Measurements from ENCODE around the gene SAMMSON. TPM values are rescaled to one million over a fixed set of nuclear protein-coding genes. Genes with fewer than 3 reads are reported as not detected.

Gene SAMMSON
- total RNA-seq, 2 experiments from 2014 or later: not detected

DNA sequence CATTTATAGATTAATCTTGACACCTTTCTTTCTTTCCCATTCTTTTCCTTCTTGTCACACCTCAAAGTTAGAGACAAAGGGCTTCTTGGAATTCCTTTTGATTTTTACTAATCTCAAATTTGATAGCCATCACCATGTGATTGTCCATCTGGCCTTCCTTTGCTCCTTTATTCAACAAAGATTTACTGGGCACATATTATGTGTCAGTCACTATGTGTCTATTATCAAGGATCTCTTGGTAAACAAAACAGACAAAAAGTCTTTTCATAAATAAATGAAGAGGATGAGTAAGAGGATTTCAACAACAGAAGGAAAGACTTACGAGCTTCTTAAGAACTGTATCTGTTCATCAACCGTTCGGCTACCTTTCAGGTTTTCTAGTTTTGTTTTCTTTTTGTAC lies 56.5 kb downstream of the SAMMSON start:
- no peak overlapping the region for H3K4me3 Mint-ChIP-seq
- intact Hi-C loops (cut with micrococcal nuclease): no loop called here
- ChIA-PET POLR2A (no interaction called here), CTCF (no interaction called here)
- ATAC-seq: no peak
- no peaks in the 10 kb centered on the region for H3K36me3 Mint-ChIP-seq (ENCODE audit: low read depth)
- peaks cover 18% of the 10 kb centered on the region for H3K27me3 Mint-ChIP-seq
- no peaks in the 10 kb centered on the region for H3K9me3 Mint-ChIP-seq
- H3K4me1 Mint-ChIP-seq (ENCODE audit: low read depth): no peaks in the 10 kb centered on the region
- H3K27ac Mint-ChIP-seq: no peak overlapping the region
- no peak for DNase-seq
- TF ChIP-seq, protein P1, sequence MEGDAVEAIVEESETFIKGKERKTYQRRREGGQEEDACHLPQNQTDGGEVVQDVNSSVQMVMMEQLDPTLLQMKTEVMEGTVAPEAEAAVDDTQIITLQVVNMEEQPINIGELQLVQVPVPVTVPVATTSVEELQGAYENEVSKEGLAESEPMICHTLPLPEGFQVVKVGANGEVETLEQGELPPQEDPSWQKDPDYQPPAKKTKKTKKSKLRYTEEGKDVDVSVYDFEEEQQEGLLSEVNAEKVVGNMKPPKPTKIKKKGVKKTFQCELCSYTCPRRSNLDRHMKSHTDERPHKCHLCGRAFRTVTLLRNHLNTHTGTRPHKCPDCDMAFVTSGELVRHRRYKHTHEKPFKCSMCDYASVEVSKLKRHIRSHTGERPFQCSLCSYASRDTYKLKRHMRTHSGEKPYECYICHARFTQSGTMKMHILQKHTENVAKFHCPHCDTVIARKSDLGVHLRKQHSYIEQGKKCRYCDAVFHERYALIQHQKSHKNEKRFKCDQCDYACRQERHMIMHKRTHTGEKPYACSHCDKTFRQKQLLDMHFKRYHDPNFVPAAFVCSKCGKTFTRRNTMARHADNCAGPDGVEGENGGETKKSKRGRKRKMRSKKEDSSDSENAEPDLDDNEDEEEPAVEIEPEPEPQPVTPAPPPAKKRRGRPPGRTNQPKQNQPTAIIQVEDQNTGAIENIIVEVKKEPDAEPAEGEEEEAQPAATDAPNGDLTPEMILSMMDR (IDR thresholded peaks at IDR 0.05): no peak

DNA sequence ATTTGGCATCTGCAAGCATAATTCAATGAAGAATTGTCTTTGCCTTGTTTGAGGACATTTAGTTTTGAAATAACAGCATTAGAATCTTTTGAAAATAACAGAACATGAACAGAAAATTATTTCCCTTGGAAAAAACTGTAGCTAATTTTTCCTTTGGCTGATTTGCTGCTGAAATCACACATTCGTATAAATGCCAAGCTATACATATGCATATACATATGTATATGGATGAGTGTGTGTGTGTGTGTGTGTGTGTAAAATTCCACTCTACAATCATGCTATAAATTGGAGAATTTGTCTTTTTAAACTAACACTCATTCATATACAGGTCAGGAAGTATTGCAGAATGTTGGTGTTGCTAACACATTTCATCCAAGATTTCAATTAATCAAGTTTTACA lies 57.9 kb downstream of the SAMMSON start:
- CTCF ChIA-PET: no interaction called here
- TF ChIP-seq, protein P1 (IDR thresholded peaks at IDR 0.05): no peak
- H3K4me3 Mint-ChIP-seq: no peak overlapping the region
- H3K4me1 Mint-ChIP-seq (ENCODE audit: low read depth): no peaks in the 10 kb centered on the region
- no peaks in the 10 kb centered on the region for H3K9me3 Mint-ChIP-seq
- no peak for ATAC-seq
- DNase-seq: no peak
- no peak overlapping the region for H3K27ac Mint-ChIP-seq
- peaks cover 15% of the 10 kb centered on the region for H3K27me3 Mint-ChIP-seq
- intact Hi-C loops (cut with micrococcal nuclease): no loop called here
- no peaks in the 10 kb centered on the region for H3K36me3 Mint-ChIP-seq (ENCODE audit: low read depth)
- POLR2A ChIA-PET: no interaction called here

DNA sequence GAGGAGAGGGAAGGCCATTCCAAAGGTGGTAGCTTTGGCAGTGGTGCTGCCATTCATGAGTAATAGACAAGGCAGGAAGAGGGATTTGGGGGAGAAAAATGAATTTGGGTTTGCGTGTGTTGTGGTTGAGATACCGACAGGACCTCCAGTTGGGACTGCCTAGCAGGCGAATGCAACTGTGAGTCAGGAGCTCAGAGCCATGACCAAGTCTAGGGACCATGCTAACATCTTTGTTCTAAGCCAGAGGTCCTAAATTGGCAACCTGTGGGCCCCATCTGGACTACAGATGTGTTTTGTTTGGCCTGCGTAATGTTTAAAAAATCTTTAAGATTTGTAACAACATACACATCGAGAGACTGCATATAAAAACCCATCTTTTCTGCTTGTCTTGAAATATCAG lies 61.6 kb downstream of the SAMMSON start:
- no peaks in the 10 kb centered on the region for H3K36me3 Mint-ChIP-seq (ENCODE audit: low read depth)
- CTCF ChIA-PET: no interaction called here
- no peak overlapping the region for H3K4me3 Mint-ChIP-seq
- no peaks in the 10 kb centered on the region for H3K4me1 Mint-ChIP-seq (ENCODE audit: low read depth)
- H3K27ac Mint-ChIP-seq: no peak overlapping the region
- no peaks in the 10 kb centered on the region for H3K9me3 Mint-ChIP-seq
- intact Hi-C loops (cut with micrococcal nuclease): no loop called here
- DNase-seq: no peak
- POLR2A ChIA-PET: no interaction called here
- TF ChIP-seq, protein P1 (IDR thresholded peaks at IDR 0.05): no peak
- H3K27me3 Mint-ChIP-seq: peaks cover 11% of the 10 kb centered on the region
- ATAC-seq: no peak

DNA sequence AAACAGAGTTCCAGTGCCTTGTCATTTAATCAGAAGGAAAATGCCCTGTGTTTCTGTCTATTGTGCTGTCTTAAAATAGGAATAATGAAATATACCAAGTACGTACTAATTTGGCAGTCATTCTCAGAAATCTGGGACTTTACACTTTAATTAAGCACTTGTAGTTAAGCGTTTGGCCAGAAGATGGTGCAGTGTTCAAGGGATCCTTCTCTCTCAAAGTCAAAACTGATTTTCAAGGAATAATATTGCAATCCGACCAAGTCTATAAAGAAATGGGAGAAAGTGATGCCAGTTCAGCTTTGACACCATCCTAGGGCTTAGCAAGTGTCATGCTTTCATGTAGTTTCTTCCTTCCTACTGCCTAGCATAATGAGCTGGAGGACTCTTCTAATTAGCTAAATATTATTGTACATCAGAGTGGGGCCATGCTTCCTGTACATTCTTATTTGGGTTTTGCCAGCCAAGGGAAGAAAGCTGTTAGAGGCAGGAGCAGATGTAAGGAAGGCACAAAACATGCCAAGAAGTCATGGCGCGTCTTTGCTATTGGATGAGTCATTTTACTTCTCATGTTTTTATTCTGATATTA lies 64.8 kb downstream of the SAMMSON start:
- Mint-ChIP-seq H3K36me3 (ENCODE audit: low read depth) (no peaks in the 10 kb centered on the region), H3K9me3 (no peaks in the 10 kb centered on the region), H3K4me3 (no peak overlapping the region), H3K4me1 (ENCODE audit: low read depth) (no peaks in the 10 kb centered on the region), H3K27ac (no peak overlapping the region), H3K27me3 (peaks cover 12% of the 10 kb centered on the region)
- POLR2A ChIA-PET: interaction anchor here (0.6 kb wide), 1 partner anchor 13 kb away, joined by 3 read pairs; no protein-coding TSS in a partner anchor
- DNase-seq (peak; percentile 13), ATAC-seq (peak; percentile 39)
- intact Hi-C loops (cut with micrococcal nuclease): no loop called here
- TF ChIP-seq, protein P1 (IDR thresholded peaks at IDR 0.05): no peak
- CTCF ChIA-PET: interaction anchor here (1.0 to 1.4 kb wide), 8 partner anchors 9 to 1617 kb away, joined by 3 to 6 read pairs (median 4); no protein-coding TSS in a partner anchor

DNA sequence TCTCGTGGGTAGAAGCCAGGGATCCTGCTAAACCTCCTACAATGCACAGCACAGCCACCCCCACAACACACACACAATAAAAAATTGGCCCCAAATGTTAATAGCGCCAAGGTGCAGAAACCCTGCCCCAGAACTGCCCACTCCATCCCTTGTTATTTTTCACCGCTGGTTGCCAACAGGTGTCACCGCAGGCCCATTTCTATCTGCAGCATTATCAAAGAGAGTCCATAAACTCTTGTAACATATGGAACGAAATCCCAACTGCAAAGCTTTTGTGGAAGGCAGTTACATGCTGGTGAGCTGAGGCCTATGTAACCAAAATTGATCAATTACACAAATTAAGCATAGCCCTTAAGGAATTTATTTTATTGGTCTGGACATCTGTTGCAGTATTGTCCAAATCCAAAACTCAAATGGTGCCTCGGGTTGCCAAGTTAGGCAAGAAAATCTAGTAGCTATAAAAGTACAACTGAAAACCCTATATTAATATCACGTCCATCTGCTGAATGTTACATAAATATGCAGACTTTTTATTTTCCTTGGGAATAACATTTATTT lies 66.2 kb downstream of the SAMMSON start:
- no peak overlapping the region for H3K4me3 Mint-ChIP-seq
- peaks cover 14% of the 10 kb centered on the region for H3K27me3 Mint-ChIP-seq
- H3K27ac Mint-ChIP-seq: no peak overlapping the region
- H3K4me1 Mint-ChIP-seq (ENCODE audit: low read depth): no peaks in the 10 kb centered on the region
- no peaks in the 10 kb centered on the region for H3K9me3 Mint-ChIP-seq
- peak; percentile 4 for DNase-seq
- ChIA-PET CTCF (no interaction called here), POLR2A (no interaction called here)
- intact Hi-C loops (cut with micrococcal nuclease): no loop called here
- H3K36me3 Mint-ChIP-seq (ENCODE audit: low read depth): no peaks in the 10 kb centered on the region
- no peak for ATAC-seq
- TF ChIP-seq, protein P1 (IDR thresholded peaks at IDR 0.05): no peak

All from activated CD8-positive, alpha-beta T cell treated with anti-CD3 and anti-CD28 coated beads for 36 hours (primary cell).